HepG2 (cell line): ENCODE results near the gene AHNAK. TPM values are rescaled to one million over a fixed set of nuclear protein-coding genes. Genes with fewer than 3 reads are reported as not detected.
"Not testable (repeated sequence)": the region's sequence is repeated elsewhere in the genome, so short reads cannot be mapped to it uniquely, and the experiment has no call there.

Experiments
- ATAC-seq: fragments of 200-7000 bp; cut with Tn5 transposase; 3 replicates; pipeline ENCODE4 v1.9.1; 2020; ENCODE audit warnings: mild to moderate bottlenecking, moderate library complexity
- BruUV-seq: library from RNA; stranded (reverse); fragments of 400-500 nt; replicated peaks from 2 replicates; lab custom pipeline; 2021; lab: Mats Ljungman, UMichigan
- CTCF ChIA-PET: fragments of 300-600 bp; formaldehyde crosslinking; extraction: SDS; loops from one replicate; lab custom pipeline; 2021; ENCODE audit warnings: low total read pairs, inconsistent platforms, low intra/inter-chr PET ratio; lab: Yijun Ruan, JAX
- POLR2A ChIA-PET: fragments of 350-600 bp; sonication (Branson Sonifier 250); formaldehyde crosslinking; loops from one replicate; lab custom pipeline; 2020; ENCODE audit warnings: antibody characterized with exemption, inconsistent platforms; lab: Yijun Ruan, JAX
- DNase-seq: peaks from one replicate; pipeline ENCODE4 v3.0.0-alpha.2; 2015; ENCODE audit warnings: low spot score
- FAIRE-seq: peaks from 3 replicates; lab custom pipeline; 2011; peaks lifted over from hg19 to GRCh38; lab: Jason Lieb, UNC
- H2AFZ ChIP-seq: one replicate; pipeline ENCODE4 v1.6.1; 2011; ENCODE audit warnings: low read length, inconsistent platforms
- H3K27ac ChIP-seq: fragments of 300-600 bp; 3 replicates; pipeline ENCODE4 v1.8.0; 2011; ENCODE audit warnings: mixed run types, mild to moderate bottlenecking, mixed read lengths, low read length, inconsistent platforms; ENCODE audit not compliant: insufficient read depth; ENCODE audit errors: extremely low read length
- H3K27me3 ChIP-seq, 2 experiments: fragments of 200-600 bp in 1 of 2; 2 replicates in 1 of 2; 3 replicates in 1 of 2; pipeline versions ENCODE4 v1.6.0 to v1.8.0; 2011; ENCODE audit warnings: low read length in 2 of 2, mild to moderate bottlenecking in 2 of 2, moderate library complexity in 2 of 2, inconsistent platforms in 1 of 2; ENCODE audit not compliant: insufficient read depth in 2 of 2, control insufficient read depth in 1 of 2
- H3K36me3 ChIP-seq, 2 experiments: fragments of 200-600 bp in 1 of 2; replicated peaks in 1 of 2; 2 replicates in 1 of 2; 3 replicates in 1 of 2; pipeline versions ENCODE4 v1.5.1 to v1.8.0; 2011; ENCODE audit warnings: low read length in 2 of 2, inconsistent platforms in 1 of 2; ENCODE audit not compliant: insufficient read depth in 2 of 2, control insufficient read depth in 1 of 2
- H3K4me1 ChIP-seq: 2 replicates; pipeline ENCODE4 v1.5.1; 2012; ENCODE audit warnings: low read length, inconsistent platforms; ENCODE audit not compliant: insufficient read depth
- H3K4me2 ChIP-seq: 2 replicates; pipeline ENCODE4 v1.6.0; 2011; ENCODE audit warnings: low read depth, low read length, inconsistent platforms
- H3K4me3 ChIP-seq, 3 experiments: fragments of 200-600 bp in 1 of 3; sonication (generic), shearing (Covaris generic) in 1 of 3; replicated peaks in 1 of 3; 2 replicates each; pipeline ENCODE4 v1.5.1; 2011 to 2016; ENCODE audit warnings: low read length in 3 of 3, inconsistent platforms in 2 of 3, low read depth in 2 of 3, mild to moderate bottlenecking in 2 of 3, control low read depth in 1 of 3, mixed read lengths in 1 of 3; ENCODE audit not compliant: insufficient read depth in 1 of 3
- H3K79me2 ChIP-seq: one replicate; pipeline ENCODE4 v1.6.1; 2011; ENCODE audit warnings: low read length, inconsistent platforms; ENCODE audit not compliant: insufficient read depth
- H3K9ac ChIP-seq: 2 replicates; pipeline ENCODE4 v1.6.0; 2011; ENCODE audit warnings: mild to moderate bottlenecking, low read depth, low read length, inconsistent platforms; ENCODE audit not compliant: insufficient read depth
- H3K9me3 ChIP-seq: 2 replicates; pipeline ENCODE4 v1.5.1; 2012; ENCODE audit warnings: mild to moderate bottlenecking, low read length
- H4K20me1 ChIP-seq: 2 replicates; pipeline ENCODE4 v1.6.0; 2011; ENCODE audit warnings: inconsistent platforms, mild to moderate bottlenecking, low read length, moderate library complexity; ENCODE audit not compliant: insufficient read depth
- CTCF ChIP-seq: sonication (generic); formaldehyde crosslinking; IDR thresholded peaks from 2 replicates; pipeline ENCODE4 v1.5.0; 2020; ENCODE audit warnings: mild to moderate bottlenecking, missing genetic modification reagents, moderate library complexity
- IKZF1 ChIP-seq: fragments of 450-650 bp; IDR thresholded peaks from 2 replicates; pipeline ENCODE4 v1.7.1; 2016
- ZNF251 ChIP-seq: sonication (generic); formaldehyde crosslinking; IDR thresholded peaks from 2 replicates; pipeline ENCODE4 v1.9.0; 2021; ENCODE audit warnings: mild to moderate bottlenecking, missing genetic modification reagents
- ZNF362 ChIP-seq: sonication (generic); formaldehyde crosslinking; IDR thresholded peaks from 2 replicates; pipeline ENCODE4 v1.4.0; 2020; ENCODE audit warnings: missing genetic modification reagents, mild to moderate bottlenecking, borderline replicate concordance
- ZNF572 ChIP-seq: sonication (generic); formaldehyde crosslinking; IDR thresholded peaks from 2 replicates; pipeline ENCODE4 v1.5.1; 2020; ENCODE audit warnings: mild to moderate bottlenecking, missing genetic modification reagents
- ZNF7 ChIP-seq: IDR thresholded peaks from 2 replicates; pipeline ENCODE4 v1.6.1; 2016; ENCODE audit warnings: missing biosample characterization, missing genetic modification reagents
- WGBS: methylation state at CpG from one replicate; pipeline ENCODE4 v1.1.6; 2017; ENCODE audit warnings: low lambda C conversion rate; 5-methylcytosine and 5-hydroxymethylcytosine counted together
- in situ Hi-C: cut with HindIII; loops from 2 replicates; pipeline ENCODE4 v1.10.0; 2017; ENCODE audit warnings: low pct_unique_long_range_greater_than_20kb; ENCODE audit not compliant: extremely low pct_ligation_motif_present
- intact Hi-C: fragments of 100-400 bp; cut with micrococcal nuclease; formaldehyde crosslinking; loops from one replicate; pipeline ENCODE4 v1.10.0; 2022; ENCODE audit not compliant: unreplicated experiment
- polyA plus RNA-seq, 8 experiments: library from polyadenylated mRNA; depleted of rRNA in 3 of 8; stranded (reverse) in 7 of 8; unstranded in 1 of 8; fragments of >200 nt; fragmentation: Illumina TruSeq in 4 of 8; extraction: Trizol in 4 of 8; gene quantifications; 2 replicates each; pipeline versions ENCODE4 v1.2.1 to v1.2.3, GENCODE V29; 2011 to 2016; ENCODE audit warnings: low read depth in 4 of 8, missing spikeins in 1 of 8, mixed read lengths in 1 of 8; ENCODE audit not compliant: insufficient read depth in 1 of 8
- total RNA-seq, 5 experiments: library from RNA; depleted of rRNA; stranded (reverse); fragments of >200 nt; fragmentation: Illumina TruSeq; extraction: Trizol; gene quantifications; 2 replicates each; pipeline ENCODE4 v1.2.3, GENCODE V29; 2016; ENCODE audit warnings: low read depth in 1 of 5

The AHNAK gene
- total and polyA plus RNA-seq, 2 of the 13 experiments (the other 11 are each of a cell fraction or from before 2014, with no cell fraction given): 23.4 to 25.0 TPM

- ChIA-PET POLR2A (interaction anchor here (0.8 to 4.4 kb wide), 10 partner anchors 10 to 252 kb away, joined by 3 to 160 read pairs (median 8); partner anchors contain the start of genes C11orf98, CSKMT, EEF1G and GANAB), CTCF (interaction anchor here (1.0 to 1.4 kb wide), 2 partner anchors 24 to 29 kb away, joined by 3 read pairs; partner anchors contain the start of gene ROM1)
Measured at GRCh38 chr11:62588966-62589637, 42.5 kb upstream of the AHNAK start.

GRCh38 chr11:62585356-62585755 lies 38.8 kb upstream of the AHNAK start:
- H3K27me3 ChIP-seq, H4K20me1 ChIP-seq, H3K79me2 ChIP-seq, H2AFZ ChIP-seq, DNase-seq, BruUV-seq, FAIRE-seq, H3K4me2 ChIP-seq, intact Hi-C loops, CTCF ChIA-PET, H3K9me3 ChIP-seq, ATAC-seq, in situ Hi-C loops, H3K9ac ChIP-seq, H3K27ac ChIP-seq, H3K4me3 ChIP-seq: not testable (repeated sequence)
- Histone ChIP-seq H3K4me1 (peaks cover 36% of the 10 kb centered on the region), H3K36me3 (peaks cover 10 to 19% of the 10 kb centered on the region in 2 experiments)
- 98% methylated on average over 7 of the region's 7 CpGs for WGBS
- POLR2A ChIA-PET: interaction anchor here (0.9 to 2.3 kb wide), 2 partner anchors 11 to 143 kb away, joined by 3 to 10 read pairs; partner anchors contain the start of genes EEF1G and TTC9C

More at GRCh38 chr11:62588966-62589637, 42.5 kb upstream of the AHNAK start:
- Histone ChIP-seq H3K9me3 (no peaks in the 10 kb centered on the region), H3K27ac (peak overlapping the region; percentile 76), H3K27me3 (no peaks in the 10 kb centered on the region; a peak in 1 of 5 replicates), H2AFZ (no peak overlapping the region), H3K9ac (no peak overlapping the region), H4K20me1 (no peaks in the 10 kb centered on the region), H3K4me1 (peaks cover 51% of the 10 kb centered on the region), H3K4me2 (0 out of 2 replicates have a peak overlapping the region, but pooled peaks have one; percentile 23), H3K4me3 (no peak overlapping the region), H3K36me3 (peaks cover 9% of the 10 kb centered on the region in 2 experiments; a peak in 4 of 5 replicates), H3K79me2 (peaks cover 18% of the 10 kb centered on the region)
- peak; percentile 66; the same call in 1 of the 2 replicates for TF ChIP-seq ZNF7 (CRISPR knock-in tag)
- TF ChIP-seq ZNF572: 0 out of 2 replicates have a peak, but pooled peaks have one; percentile 20
- TF ChIP-seq CTCF (CRISPR knock-in tag): peak; percentile 24; the same call in 1 of the 2 replicates
- no peak for TF ChIP-seq IKZF1
- no peak for TF ChIP-seq ZNF251 (CRISPR knock-in tag)
- peak; percentile 55; the same call in 1 of the 2 replicates for TF ChIP-seq ZNF362 (CRISPR knock-in tag)
- DNase-seq (no peak), ATAC-seq (no peak), FAIRE-seq (no peak)
- 71% methylated on average over 18 of the region's 18 CpGs for whole genome bisulfite sequencing
- intact Hi-C loops: no loop called here
- BruUV-seq: no TSS peak
- in situ Hi-C loops: no loop called here
